ENCODE measurements around the gene AMY1A. TPM values are rescaled to one million over a fixed set of nuclear protein-coding genes. Genes with fewer than 3 reads are reported as not detected.

AMY1A gene
- total RNA-seq = not detected

DNA sequence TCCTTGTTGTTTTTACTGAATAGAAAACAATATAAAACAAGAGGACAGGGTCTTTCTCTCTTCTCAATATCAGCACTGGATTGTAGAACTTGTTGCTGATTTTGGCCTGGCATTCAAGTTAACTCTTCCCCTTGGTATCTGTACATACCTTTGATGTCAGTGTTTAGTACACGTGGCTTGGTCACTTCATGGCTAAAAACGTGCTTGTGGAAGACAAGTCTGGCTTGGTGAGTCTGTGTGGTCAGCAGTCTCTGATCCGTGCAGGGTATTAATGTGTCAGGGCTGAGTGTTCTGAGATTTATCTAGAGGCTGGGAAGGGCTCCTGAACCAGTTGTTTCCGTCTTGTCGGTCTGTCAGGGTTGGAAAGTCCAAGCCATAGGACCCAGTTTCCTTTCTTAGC is at the start of gene AMY1A:
Gene AMY1A, plus strand, starts transcription at position 301 of the 400 bp plus-strand sequence. CDS start 571 bp downstream, outside the sequence.

GRCh38 chr1:103616994-103617477 is 38.5 kb upstream of the AMY1A start, which contains the start of gene AMY2A:
Gene AMY2A (plus strand): TSS chr1:103617427. CDS start chr1:103617441, 14 bp downstream.

GRCh38 chr1:103696110-103696509 is 40.5 kb downstream of the AMY1A start, which contains the start of gene AMY1B:
Gene AMY1B (minus strand): TSS chr1:103696210. CDS start chr1:103695639, 571 bp downstream.

Small RNA genes lying within 50 kb of the gene (small RNA-seq; reads per million reads assigned to genes)
- not detected for gene AC105272.1 (ENCODE audit: low replicate concordance)

Other genes starting within 250 kb of the AMY1A start
- gene RNPC3, start 130.1 kb upstream of the AMY1A start, total RNA-seq = 37.6 TPM
- gene AMY2B, start 84.2 kb upstream of the AMY1A start, total RNA-seq = 84.2 TPM
- gene AMY2A, start 38.3 kb upstream of the AMY1A start, total RNA-seq = not detected
- not detected for gene AMY1B, start 40.5 kb downstream of the AMY1A start, total RNA-seq
- not detected for gene AMY1C, start 94.1 kb downstream of the AMY1A start, total RNA-seq

Data from parietal lobe (tissue), 2 donors.